B cell (primary cell): Measurements from ENCODE around the gene CPLANE1. TPM values are rescaled to one million over a fixed set of nuclear protein-coding genes. Genes with fewer than 3 reads are reported as not detected.

Experiments used
- ATAC-seq: fragments of 200-7000 bp; cut with Tn5 transposase; one replicate; pipeline ENCODE4 v1.10.0; 2021; ENCODE audit warnings: low read depth, mild to moderate bottlenecking, moderate number of reproducible peaks, moderate library complexity
- CTCF ChIA-PET: fragments of 350-600 bp; sonication (Branson Sonifier 250); formaldehyde crosslinking; loops from one replicate; lab custom pipeline; 2021; ENCODE audit warnings: antibody characterized with exemption, inconsistent platforms; lab: Charles Lee
- POLR2A ChIA-PET: fragments of 350-600 bp; sonication (Branson Sonifier 250); formaldehyde crosslinking; loops from one replicate; lab custom pipeline; 2021; ENCODE audit warnings: antibody characterized with exemption; lab: Charles Lee
- DNase-seq: peaks from one replicate; pipeline ENCODE4 v3.0.0; 2013
- H2AFZ ChIP-seq: 2 replicates; pipeline ENCODE4 v1.6.1; 2012; ENCODE audit warnings: mild to moderate bottlenecking, low read depth, low read length; ENCODE audit not compliant: insufficient read depth, poor library complexity, severe bottlenecking
- H3K27ac ChIP-seq, 2 donors: 1 replicate in 1 of 2; 2 replicates in 1 of 2; pipeline ENCODE4 v1.5.1; 2012 to 2013; ENCODE audit warnings: low read length in 2 of 2, mild to moderate bottlenecking in 2 of 2, moderate library complexity in 1 of 2
- H3K27me3 ChIP-seq, 4 experiments: fragments of 200-600 bp in 1 of 4; sonication (generic) in 1 of 4; replicated peaks in 1 of 4; 1 replicate in 2 of 4; 2 replicates in 2 of 4; pipeline versions ENCODE4 v1.6.1 to v1.7.0; 2013 to 2016; ENCODE audit warnings: low read length in 3 of 4, mild to moderate bottlenecking in 2 of 4, mixed read lengths in 1 of 4, moderate library complexity in 1 of 4; ENCODE audit not compliant: insufficient read depth in 4 of 4, control insufficient read depth in 3 of 4; ENCODE audit errors: control extremely low read depth in 1 of 4
- H3K36me3 ChIP-seq, 2 experiments: replicated peaks in 1 of 2; 1 replicate in 1 of 2; 2 replicates in 1 of 2; pipeline versions ENCODE4 v1.6.1 to v1.7.1; 2013; ENCODE audit warnings: low read length in 1 of 2; ENCODE audit not compliant: insufficient read depth in 2 of 2, control insufficient read depth in 1 of 2; ENCODE audit errors: control extremely low read depth in 1 of 2, extremely low read depth in 1 of 2
- H3K4me1 ChIP-seq, 2 donors: fragments of 200-600 bp in 1 of 2; sonication (generic) in 1 of 2; 1 replicate in 1 of 2; 2 replicates in 1 of 2; pipeline versions ENCODE4 v1.5.1 to v1.6.1; 2013 to 2017; ENCODE audit warnings: low read length in 2 of 2; ENCODE audit not compliant: control insufficient read depth in 2 of 2, insufficient read depth in 2 of 2
- H3K4me2 ChIP-seq: replicated peaks from 2 replicates; pipeline ENCODE3; 2012; ENCODE audit warnings: mild to moderate bottlenecking, low read depth, low read length; ENCODE audit not compliant: poor library complexity, severe bottlenecking
- H3K4me3 ChIP-seq, 5 experiments: fragments of 200-600 bp in 1 of 5; sonication (generic) in 1 of 5; 1 replicate in 3 of 5; 2 replicates in 2 of 5; pipeline versions ENCODE4 v1.5.1 to v1.7.0; 2011 to 2016; ENCODE audit warnings: low read length in 4 of 5, mild to moderate bottlenecking in 4 of 5, low read depth in 2 of 5, control low read depth in 1 of 5, moderate library complexity in 1 of 5; ENCODE audit not compliant: insufficient read depth in 1 of 5; ENCODE audit errors: control extremely low read depth in 1 of 5, extremely low read depth in 1 of 5
- H3K79me2 ChIP-seq: fragments of 200-600 bp; sonication (generic); one replicate; pipeline ENCODE4 v1.6.0; 2016; ENCODE audit warnings: low read length; ENCODE audit not compliant: control insufficient read depth, insufficient read depth
- H3K9ac ChIP-seq: fragments of 200-600 bp; sonication (generic); 2 replicates; pipeline ENCODE4 v1.6.1; 2017; ENCODE audit warnings: mild to moderate bottlenecking, low read length, moderate library complexity
- H3K9me3 ChIP-seq, 3 donors: one replicate each; pipeline versions ENCODE4 v1.6.1 to v1.7.1; 2013; ENCODE audit warnings: low read length in 2 of 3; ENCODE audit not compliant: control insufficient read depth in 2 of 3, insufficient read depth in 1 of 3; ENCODE audit errors: control extremely low read depth in 1 of 3
- H4K20me1 ChIP-seq: 2 replicates; pipeline ENCODE4 v1.6.0; 2012; ENCODE audit warnings: mild to moderate bottlenecking, low read length; ENCODE audit not compliant: insufficient read depth, control insufficient read depth, poor library complexity, severe bottlenecking
- H3K27ac Mint-ChIP-seq: one replicate; pipeline ENCODE4 v1.8.0; 2021; ENCODE audit warnings: mixed read lengths
- H3K27me3 Mint-ChIP-seq: one replicate; pipeline ENCODE4 v1.8.0; 2021; ENCODE audit warnings: mixed read lengths
- H3K4me1 Mint-ChIP-seq: one replicate; pipeline ENCODE4 v1.8.0; 2021; ENCODE audit warnings: mixed read lengths
- H3K4me3 Mint-ChIP-seq: one replicate; pipeline ENCODE4 v1.8.0; 2021; ENCODE audit warnings: mixed read lengths
- H3K9me3 Mint-ChIP-seq: one replicate; pipeline ENCODE4 v1.8.0; 2022; ENCODE audit warnings: mixed read lengths; ENCODE audit not compliant: insufficient read depth
- EZH2 ChIP-seq: IDR thresholded peaks from 2 replicates; pipeline ENCODE4 v1.6.1; 2012; ENCODE audit warnings: borderline replicate concordance, low read depth, mild to moderate bottlenecking, moderate library complexity, low read length; ENCODE audit not compliant: insufficient read depth, poor library complexity, severe bottlenecking
- WGBS: methylation state at CpG from one replicate; pipeline ENCODE4 v1.1.5; 2013; ENCODE audit warnings: missing lambda C conversion rate; ENCODE audit not compliant: insufficient coverage; 5-methylcytosine and 5-hydroxymethylcytosine counted together
- intact Hi-C: fragments of 100-400 bp; cut with micrococcal nuclease; formaldehyde crosslinking; loops from one replicate; pipeline ENCODE4 v1.10.0; 2022
- polyA plus RNA-seq: library from polyadenylated mRNA; depleted of rRNA; stranded (reverse); fragments of >200 nt; gene quantifications from 2 replicates; pipeline ENCODE4 v1.2.3, GENCODE V29; 2012
- total RNA-seq, 2 donors: library from RNA; stranded (reverse); fragments of 120-200 nt in 1 of 2; gene quantifications; 1 replicate in 1 of 2; 2 replicates in 1 of 2; pipeline versions ENCODE4 v1.2.3 to v1.2.4, GENCODE V29; 2013 to 2022
- TF ChIP-seq, protein P1 (sequence below): fragments of 200-600 bp; IDR thresholded peaks from one replicate; pipeline ENCODE4 v1.8.0; 2022; ENCODE audit warnings: antibody characterized with exemption, mild to moderate bottlenecking

Gene CPLANE1
- total and polyA plus RNA-seq, 2 donors (not counting 1 experiment from before 2014, with no cell fraction given) = 1.9 to 17.9 TPM

DNA sequence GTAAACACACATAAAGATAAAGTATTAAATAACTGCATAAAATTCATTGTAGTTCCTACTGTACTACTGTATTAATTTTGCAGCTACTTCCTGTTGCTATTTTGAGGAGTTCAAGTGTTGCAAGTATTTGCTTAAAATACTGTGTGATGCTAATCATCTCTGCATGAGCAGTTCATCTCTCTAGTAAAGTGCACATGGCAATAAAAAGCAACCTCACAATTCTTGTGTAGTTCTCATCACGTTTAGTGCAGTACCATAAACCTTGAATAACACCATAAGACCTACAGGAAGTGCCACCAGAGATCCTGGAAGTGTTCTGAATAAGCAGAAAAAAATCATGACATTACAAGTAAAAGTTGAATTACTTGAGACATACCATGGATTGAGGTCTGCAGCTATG lies 34.6 kb downstream of the CPLANE1 start:
- H3K27me3 Mint-ChIP-seq = no peaks in the 10 kb centered on the region
- ATAC-seq = peak; percentile 24
- Histone ChIP-seq H3K4me3 (peak overlapping the region in 1 of 5 experiments; percentile 5), H4K20me1 (no peaks in the 10 kb centered on the region), H3K36me3 (peaks cover 0 to 5% of the 10 kb centered on the region in 2 experiments), H3K27me3 (no peaks in the 10 kb centered on the region), H3K27ac (peak overlapping the region in 1 of 2 donors; percentile 10), H3K4me1 (peaks cover 9 to 13% of the 10 kb centered on the region in 2 donors), H3K9me3 (no peaks in the 10 kb centered on the region), H3K4me2 (peak overlapping the region; percentile 47), H2AFZ (peak overlapping the region; percentile 2), H3K9ac (peak overlapping the region; percentile 3), H3K79me2 (no peaks in the 10 kb centered on the region)
- CTCF ChIA-PET = no interaction called here
- H3K9me3 Mint-ChIP-seq = no peaks in the 10 kb centered on the region
- H3K4me3 Mint-ChIP-seq = peak overlapping the region; percentile 71
- intact Hi-C loops = no loop called here
- POLR2A ChIA-PET = no interaction called here
- H3K27ac Mint-ChIP-seq = peak overlapping the region; percentile 77
- no peak for TF ChIP-seq EZH2
- TF ChIP-seq, protein P1, sequence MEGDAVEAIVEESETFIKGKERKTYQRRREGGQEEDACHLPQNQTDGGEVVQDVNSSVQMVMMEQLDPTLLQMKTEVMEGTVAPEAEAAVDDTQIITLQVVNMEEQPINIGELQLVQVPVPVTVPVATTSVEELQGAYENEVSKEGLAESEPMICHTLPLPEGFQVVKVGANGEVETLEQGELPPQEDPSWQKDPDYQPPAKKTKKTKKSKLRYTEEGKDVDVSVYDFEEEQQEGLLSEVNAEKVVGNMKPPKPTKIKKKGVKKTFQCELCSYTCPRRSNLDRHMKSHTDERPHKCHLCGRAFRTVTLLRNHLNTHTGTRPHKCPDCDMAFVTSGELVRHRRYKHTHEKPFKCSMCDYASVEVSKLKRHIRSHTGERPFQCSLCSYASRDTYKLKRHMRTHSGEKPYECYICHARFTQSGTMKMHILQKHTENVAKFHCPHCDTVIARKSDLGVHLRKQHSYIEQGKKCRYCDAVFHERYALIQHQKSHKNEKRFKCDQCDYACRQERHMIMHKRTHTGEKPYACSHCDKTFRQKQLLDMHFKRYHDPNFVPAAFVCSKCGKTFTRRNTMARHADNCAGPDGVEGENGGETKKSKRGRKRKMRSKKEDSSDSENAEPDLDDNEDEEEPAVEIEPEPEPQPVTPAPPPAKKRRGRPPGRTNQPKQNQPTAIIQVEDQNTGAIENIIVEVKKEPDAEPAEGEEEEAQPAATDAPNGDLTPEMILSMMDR = no peak
- WGBS = no CpG with 5 or more reads among the region's 1 CpG
- peak; percentile 6 for DNase-seq
- H3K4me1 Mint-ChIP-seq = peaks cover 8% of the 10 kb centered on the region

- Histone ChIP-seq H3K27ac (no peak overlapping the region), H3K27me3 (no peaks in the 10 kb centered on the region), H3K9ac (no peak overlapping the region), H3K9me3 (peaks cover 0 to 3% (median 0%) of the 10 kb centered on the region in 3 donors), H3K4me2 (no peak overlapping the region), H3K79me2 (no peaks in the 10 kb centered on the region), H2AFZ (no peak overlapping the region), H3K36me3 (no peaks in the 10 kb centered on the region), H3K4me1 (peaks cover 9 to 13% of the 10 kb centered on the region in 2 donors), H3K4me3 (no peak overlapping the region), H4K20me1 (no peaks in the 10 kb centered on the region)
- TF ChIP-seq EZH2 = no peak
- TF ChIP-seq, protein P1 = no peak
- no peak for ATAC-seq
- 96% methylated on average over 3 of the region's 3 CpGs for WGBS
- Mint-ChIP-seq H3K27me3 (no peaks in the 10 kb centered on the region), H3K4me3 (no peak overlapping the region), H3K4me1 (peaks cover 8% of the 10 kb centered on the region), H3K27ac (no peak overlapping the region), H3K9me3 (no peaks in the 10 kb centered on the region)
- CTCF ChIA-PET = no interaction called here
- intact Hi-C loops = no loop called here
- POLR2A ChIA-PET = no interaction called here
- no peak for DNase-seq
Measured at GRCh38 chr5:37212096-37212495, 37.1 kb downstream of the CPLANE1 start.
